Measurements from ENCODE around the gene YTHDF2.
"Not testable (repeated sequence)": the region's sequence is repeated elsewhere in the genome, so short reads cannot be mapped to it uniquely, and the experiment has no call there.

YTHDF2 gene

DNA sequence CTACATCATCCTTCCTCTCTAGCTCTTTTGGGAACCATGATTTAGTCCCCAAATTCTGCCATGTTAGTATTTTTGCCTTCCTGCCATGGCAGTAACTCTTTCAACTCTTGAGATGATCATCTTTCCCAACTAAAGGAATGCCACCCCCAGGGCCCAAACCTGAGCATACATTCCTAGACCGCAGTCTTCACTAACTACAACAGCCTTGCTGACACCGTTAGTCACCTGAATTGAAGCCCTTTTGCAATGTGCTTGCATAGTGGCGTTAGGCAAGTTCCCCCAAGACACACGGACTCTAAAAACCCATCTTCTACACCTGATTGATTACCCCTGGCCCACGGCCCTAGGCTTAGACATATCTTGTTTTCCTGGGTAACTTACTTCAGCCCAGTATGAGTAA lies 16.4 kb upstream of the YTHDF2 start:
- TF ChIP-seq, protein P1, sequence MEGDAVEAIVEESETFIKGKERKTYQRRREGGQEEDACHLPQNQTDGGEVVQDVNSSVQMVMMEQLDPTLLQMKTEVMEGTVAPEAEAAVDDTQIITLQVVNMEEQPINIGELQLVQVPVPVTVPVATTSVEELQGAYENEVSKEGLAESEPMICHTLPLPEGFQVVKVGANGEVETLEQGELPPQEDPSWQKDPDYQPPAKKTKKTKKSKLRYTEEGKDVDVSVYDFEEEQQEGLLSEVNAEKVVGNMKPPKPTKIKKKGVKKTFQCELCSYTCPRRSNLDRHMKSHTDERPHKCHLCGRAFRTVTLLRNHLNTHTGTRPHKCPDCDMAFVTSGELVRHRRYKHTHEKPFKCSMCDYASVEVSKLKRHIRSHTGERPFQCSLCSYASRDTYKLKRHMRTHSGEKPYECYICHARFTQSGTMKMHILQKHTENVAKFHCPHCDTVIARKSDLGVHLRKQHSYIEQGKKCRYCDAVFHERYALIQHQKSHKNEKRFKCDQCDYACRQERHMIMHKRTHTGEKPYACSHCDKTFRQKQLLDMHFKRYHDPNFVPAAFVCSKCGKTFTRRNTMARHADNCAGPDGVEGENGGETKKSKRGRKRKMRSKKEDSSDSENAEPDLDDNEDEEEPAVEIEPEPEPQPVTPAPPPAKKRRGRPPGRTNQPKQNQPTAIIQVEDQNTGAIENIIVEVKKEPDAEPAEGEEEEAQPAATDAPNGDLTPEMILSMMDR (IDR thresholded peaks at IDR 0.05; ENCODE audit: low read length, missing control alignments): no peak
- no peak for DNase-seq (ENCODE audit: low read depth)
- H3K4me3 ChIP-seq (replicated peaks; ENCODE audit: low read depth, low read length): no peak overlapping the region

DNA sequence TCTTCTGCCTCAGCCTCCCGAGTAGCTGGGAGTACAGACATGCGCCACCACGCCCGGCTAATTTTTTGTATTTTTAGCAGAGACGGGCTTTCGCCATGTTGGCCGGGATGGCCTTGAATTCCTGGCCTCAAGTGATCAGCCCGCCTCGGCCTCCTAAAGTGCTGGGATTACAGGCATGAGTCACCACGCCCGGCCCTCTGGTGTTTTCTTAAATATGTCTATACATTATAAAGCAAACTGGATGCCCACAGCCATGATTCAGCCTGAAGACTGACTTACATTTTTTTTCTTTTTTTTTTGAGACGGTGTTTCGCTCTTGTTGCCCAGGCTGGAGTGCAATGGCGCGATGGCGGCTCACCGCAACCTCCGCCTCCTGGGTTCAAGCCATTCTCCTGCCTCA lies 14.8 kb upstream of the YTHDF2 start:
- H3K4me3 ChIP-seq (replicated peaks; ENCODE audit: low read depth, low read length); DNase-seq (ENCODE audit: low read depth): not testable (repeated sequence)

DNA sequence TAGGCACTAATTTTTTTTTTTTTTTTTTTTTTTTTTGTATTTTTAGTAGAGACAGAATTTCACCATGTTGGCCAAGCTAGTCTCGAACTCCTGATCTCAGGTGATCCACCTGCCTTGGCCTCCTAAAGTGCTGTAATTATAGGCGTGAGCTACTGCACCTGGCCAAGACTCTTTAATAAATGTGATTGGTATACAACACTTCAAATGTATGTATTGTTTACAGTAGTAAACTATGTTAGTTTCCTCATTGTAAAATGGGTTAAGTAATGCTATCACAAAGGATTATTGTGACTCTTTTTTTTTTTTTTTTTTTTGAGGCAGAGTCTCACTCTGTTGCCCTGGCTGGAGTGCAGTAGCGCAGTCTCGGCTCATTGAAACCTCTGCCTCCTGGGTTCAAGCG lies 11.4 kb upstream of the YTHDF2 start:
- H3K4me3 ChIP-seq (replicated peaks; ENCODE audit: low read depth, low read length); DNase-seq (ENCODE audit: low read depth): not testable (repeated sequence)

DNA sequence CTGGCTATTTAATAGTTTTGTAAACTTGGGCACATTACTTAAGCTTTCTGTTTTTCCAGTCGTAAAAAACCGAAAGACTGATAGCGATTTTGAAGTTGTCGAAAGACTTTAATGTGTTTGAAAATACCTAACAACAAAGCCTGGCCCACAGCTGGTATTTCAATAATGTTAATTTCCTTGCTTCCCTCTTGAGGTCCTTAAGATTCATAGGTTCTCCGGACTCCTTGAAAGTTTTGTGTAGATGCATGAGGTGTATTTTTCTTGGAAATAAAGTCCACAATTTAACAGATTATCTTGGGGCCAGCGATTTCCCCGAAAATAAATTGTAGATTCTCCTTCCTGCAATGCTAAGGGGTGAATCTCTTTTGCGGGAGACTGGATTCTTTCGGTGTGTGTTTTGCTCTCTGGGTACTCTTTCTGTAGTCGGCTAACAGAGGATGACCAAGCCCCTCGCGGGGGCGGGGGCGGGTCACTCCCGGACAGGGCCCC lies 735 bp upstream of the YTHDF2 start:
- peak overlapping the region; percentile 93 for H3K4me3 ChIP-seq (replicated peaks; ENCODE audit: low read depth, low read length)
- TF ChIP-seq, protein P1 (IDR thresholded peaks at IDR 0.05; ENCODE audit: low read length, missing control alignments): no peak
- DNase-seq (ENCODE audit: low read depth): no peak

DNA sequence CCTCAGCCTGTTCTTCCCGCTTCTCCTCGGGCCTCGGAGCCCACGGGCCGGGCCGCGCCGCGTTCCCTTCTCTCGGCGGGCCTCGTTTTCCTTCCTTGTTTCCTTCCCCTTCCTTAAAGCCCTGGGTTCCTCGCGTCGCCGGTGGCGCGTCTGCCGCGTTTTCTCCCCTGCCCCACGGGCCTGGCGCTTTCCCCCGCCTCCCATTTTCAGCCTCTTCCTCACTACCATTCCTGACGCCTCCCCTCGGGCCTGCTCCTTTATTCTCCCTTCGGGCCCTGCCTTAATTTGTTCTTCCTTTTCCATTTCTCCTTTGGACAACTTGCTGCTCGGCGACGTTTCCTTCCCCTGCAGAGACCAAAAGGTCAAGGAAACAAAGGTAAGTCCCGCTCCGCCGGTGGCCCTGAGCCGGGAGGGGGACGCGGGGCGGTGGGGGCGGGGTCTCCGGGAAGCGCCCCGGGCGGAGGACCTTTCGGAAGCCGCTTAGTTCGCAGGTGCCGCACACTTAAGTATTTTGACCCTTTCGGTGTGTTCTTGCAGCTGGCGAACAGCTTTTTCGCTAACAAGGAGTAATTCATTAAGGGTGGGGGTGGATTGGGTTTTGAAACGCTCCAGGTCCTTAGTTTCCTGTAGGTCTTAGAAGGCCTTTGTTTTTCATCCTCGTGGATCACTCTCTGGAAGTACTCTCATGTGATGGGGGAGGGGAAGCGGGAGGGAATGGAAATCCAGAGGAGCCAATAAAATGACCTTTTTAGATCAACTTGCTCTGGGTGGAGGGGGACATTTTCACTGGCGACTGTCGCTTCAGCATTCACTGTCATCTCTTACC lies 780 bp downstream of the YTHDF2 start:
- H3K4me3 ChIP-seq (replicated peaks; ENCODE audit: low read depth, low read length): peak overlapping the region; percentile 93
- DNase-seq (ENCODE audit: low read depth): peak; percentile 62
- TF ChIP-seq, protein P1 (IDR thresholded peaks at IDR 0.05; ENCODE audit: low read length, missing control alignments): no peak

DNA sequence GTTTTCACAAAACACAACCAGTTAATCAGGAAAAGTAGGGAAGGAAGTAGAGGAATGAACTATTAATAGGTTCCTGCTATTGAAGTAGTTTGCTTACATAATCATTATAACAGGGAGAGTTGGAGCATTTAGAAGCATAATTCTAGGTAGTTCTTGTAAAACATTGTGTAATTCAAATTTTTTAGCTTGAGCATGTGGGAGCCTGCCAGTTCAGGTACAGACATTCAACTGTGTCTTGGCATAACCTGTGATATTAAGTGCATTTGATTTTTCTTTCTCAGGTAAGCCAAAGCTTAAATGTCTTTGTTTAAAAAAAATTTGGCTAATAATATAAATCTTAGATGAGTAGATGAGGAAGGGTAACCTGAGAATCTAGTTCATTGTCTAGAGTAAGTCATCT lies 3.4 kb downstream of the YTHDF2 start:
- TF ChIP-seq, protein P1 (IDR thresholded peaks at IDR 0.05; ENCODE audit: low read length, missing control alignments): no peak
- DNase-seq (ENCODE audit: low read depth): no peak
- H3K4me3 ChIP-seq (replicated peaks; ENCODE audit: low read depth, low read length): no peak overlapping the region

DNA sequence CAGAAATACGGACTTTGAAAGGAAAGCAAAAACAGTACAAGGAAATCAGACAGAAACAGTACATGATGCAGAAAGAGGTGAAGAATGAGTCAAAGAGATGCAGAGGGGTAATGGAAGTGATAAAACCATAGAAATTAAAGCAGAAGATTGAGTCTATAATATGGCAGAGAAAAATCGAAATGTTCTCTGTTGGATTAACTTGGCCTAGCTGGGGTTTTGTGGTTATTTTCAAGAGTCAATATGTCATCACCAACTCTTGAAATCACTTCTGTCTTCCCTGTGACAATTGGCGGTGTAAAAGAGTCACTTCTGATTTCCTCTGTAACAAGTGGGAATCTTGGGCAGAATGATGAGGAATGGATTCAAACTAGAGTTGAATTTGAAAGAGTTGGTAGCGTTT lies 7.4 kb downstream of the YTHDF2 start:
- H3K4me3 ChIP-seq (replicated peaks; ENCODE audit: low read depth, low read length): no peak overlapping the region
- TF ChIP-seq, protein P1 (IDR thresholded peaks at IDR 0.05; ENCODE audit: low read length, missing control alignments): no peak

DNA sequence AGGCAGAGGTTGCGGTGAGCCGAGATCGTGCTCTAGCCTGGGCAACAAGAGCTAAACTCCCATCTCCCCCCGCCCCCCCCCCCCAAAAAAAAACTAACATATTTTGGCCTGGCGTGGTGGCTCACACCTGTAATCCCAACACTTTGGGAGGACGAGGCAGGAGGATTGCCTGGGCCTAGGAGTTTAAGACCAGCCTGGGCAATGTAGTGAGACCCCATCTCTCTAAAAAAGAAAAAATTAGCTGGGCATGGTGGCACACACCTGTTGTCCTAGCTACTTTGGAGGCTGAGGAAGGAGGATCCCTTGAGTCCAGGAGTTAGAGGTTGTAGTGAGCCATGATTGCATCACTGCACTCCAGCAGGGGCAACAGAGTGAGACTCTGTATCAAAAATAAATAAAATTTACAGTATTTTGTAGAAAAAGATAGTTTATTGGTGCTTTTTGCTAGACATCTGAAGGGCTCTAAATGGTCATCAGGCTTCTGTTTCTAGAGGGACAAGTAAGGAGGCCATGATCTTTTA lies 9.0 kb downstream of the YTHDF2 start:
- TF ChIP-seq, protein P1 (IDR thresholded peaks at IDR 0.05; ENCODE audit: low read length, missing control alignments): no peak
- no peak overlapping the region for H3K4me3 ChIP-seq (replicated peaks; ENCODE audit: low read depth, low read length)
- DNase-seq (ENCODE audit: low read depth): no peak

More for the DNA sequence above, 7.4 kb downstream of the YTHDF2 start:
- DNase-seq (ENCODE audit: low read depth): no peak
